Sigmoid colon (tissue), 4 donors: ENCODE data around the gene AGR3.

Experiments
- CTCF ChIP-seq, 4 experiments: fragments of 450-650 bp in 3 of 4; fragments of 200-600 bp in 1 of 4; IDR thresholded peaks; one replicate each; pipeline ENCODE4 v1.5.1; 2016 to 2019; ENCODE audit warnings: antibody characterized with exemption in 4 of 4, mild to moderate bottlenecking in 3 of 4, moderate library complexity in 2 of 4
- POLR2AphosphoS5 ChIP-seq, 4 donors: sonication (generic); formaldehyde crosslinking; IDR thresholded peaks; one replicate each; pipeline ENCODE4 v1.6.1; 2017; ENCODE audit warnings: antibody characterized with exemption in 4 of 4

GRCh38 chr7:16916105-16916639 is 34.4 kb upstream of the AGR3 start:
- TF ChIP-seq POLR2AphosphoS5 (IDR thresholded peaks at IDR 0.05) = no peak
- no peak for TF ChIP-seq CTCF (IDR thresholded peaks at IDR 0.05)
